H9 (cell line): ENCODE results near the gene SRC. TPM values are rescaled to one million over a fixed set of nuclear protein-coding genes. Genes with fewer than 3 reads are reported as not detected.
A peak's percentile ranks its signal among the peaks of the same experiment; 100 is the strongest.

Source experiments
- DNase-seq: peaks from one replicate; pipeline ENCODE4 v3.0.0-alpha.2; 2017
- H2AFZ ChIP-seq: one replicate; pipeline ENCODE4 v1.6.1; 2013; ENCODE audit warnings: mild to moderate bottlenecking, low read length, control low read depth, moderate library complexity
- H2AK5ac ChIP-seq: 2 replicates; pipeline ENCODE4 v1.6.1; 2013; ENCODE audit warnings: low read length, control low read depth, mixed read lengths; ENCODE audit not compliant: insufficient read length
- H2BK120ac ChIP-seq: one replicate; pipeline ENCODE4 v1.6.1; 2013; ENCODE audit warnings: low read depth, mild to moderate bottlenecking, low read length, control low read depth, inconsistent platforms; ENCODE audit not compliant: poor library complexity, severe bottlenecking
- H2BK12ac ChIP-seq: 2 replicates; pipeline ENCODE4 v1.6.1; 2013; ENCODE audit warnings: low read length, control low read depth, mixed read lengths, low read depth; ENCODE audit not compliant: insufficient read length
- H2BK15ac ChIP-seq: 2 replicates; pipeline ENCODE4 v1.6.1; 2013; ENCODE audit warnings: low read depth, low read length, control low read depth
- H2BK20ac ChIP-seq: one replicate; pipeline ENCODE4 v1.6.1; 2013; ENCODE audit warnings: low read depth, mild to moderate bottlenecking, low read length, control low read depth, inconsistent platforms; ENCODE audit not compliant: poor library complexity, severe bottlenecking
- H2BK5ac ChIP-seq: 2 replicates; pipeline ENCODE4 v1.6.1; 2013; ENCODE audit warnings: low read length, control low read depth, mixed read lengths; ENCODE audit not compliant: insufficient read length
- H3K14ac ChIP-seq: 2 replicates; pipeline ENCODE4 v1.6.1; 2013; ENCODE audit warnings: low read length, control low read depth; ENCODE audit not compliant: insufficient read depth
- H3K18ac ChIP-seq: 2 replicates; pipeline ENCODE4 v1.6.1; 2013; ENCODE audit warnings: low read depth, mild to moderate bottlenecking, mixed read lengths, low read length, control low read depth; ENCODE audit not compliant: insufficient read length
- H3K23ac ChIP-seq: 2 replicates; pipeline ENCODE4 v1.6.1; 2013; ENCODE audit warnings: low read length, control low read depth, mixed read lengths, low read depth; ENCODE audit not compliant: insufficient read length
- H3K23me2 ChIP-seq: 2 replicates; pipeline ENCODE4 v1.6.1; 2013; ENCODE audit warnings: low read depth, mild to moderate bottlenecking, mixed read lengths, low read length, control low read depth; ENCODE audit not compliant: insufficient read length, poor library complexity, severe bottlenecking
- H3K27ac ChIP-seq: 2 replicates; pipeline ENCODE4 v1.5.1; 2013; ENCODE audit warnings: low read length, control low read depth, mixed read lengths, low read depth; ENCODE audit not compliant: insufficient read length
- H3K27me3 ChIP-seq: 2 replicates; pipeline ENCODE4 v1.6.1; 2013; ENCODE audit warnings: low read length, control low read depth, inconsistent platforms; ENCODE audit not compliant: insufficient read depth
- H3K4ac ChIP-seq: 2 replicates; pipeline ENCODE4 v1.6.1; 2013; ENCODE audit warnings: low read depth, mild to moderate bottlenecking, control low read depth, inconsistent platforms, low read length, moderate library complexity
- H3K4me1 ChIP-seq: 2 replicates; pipeline ENCODE4 v1.6.1; 2013; ENCODE audit warnings: low read length, control low read depth, inconsistent platforms; ENCODE audit not compliant: insufficient read depth
- H3K4me2 ChIP-seq: 2 replicates; pipeline ENCODE4 v1.6.1; 2013; ENCODE audit warnings: low read length, control low read depth, mixed read lengths; ENCODE audit not compliant: insufficient read length, insufficient read depth
- H3K56ac ChIP-seq: 2 replicates; pipeline ENCODE4 v1.6.1; 2013; ENCODE audit warnings: low read depth, mild to moderate bottlenecking, mixed read lengths, low read length, control low read depth; ENCODE audit not compliant: insufficient read length
- H3K79me1 ChIP-seq: 2 replicates; pipeline ENCODE4 v1.6.1; 2013; ENCODE audit warnings: low read depth, mild to moderate bottlenecking, moderate library complexity, low read length, control low read depth, inconsistent platforms; ENCODE audit not compliant: insufficient read depth, poor library complexity, severe bottlenecking
- H3K79me2 ChIP-seq: 2 replicates; pipeline ENCODE4 v1.6.1; 2013; ENCODE audit warnings: low read length, control low read depth, inconsistent platforms; ENCODE audit not compliant: insufficient read depth
- H3K9ac ChIP-seq: 2 replicates; pipeline ENCODE4 v1.6.1; 2013; ENCODE audit warnings: low read length, control low read depth, mixed read lengths; ENCODE audit not compliant: insufficient read length; ENCODE audit errors: extremely low read depth
- H3K9me3 ChIP-seq: one replicate; pipeline ENCODE4 v1.6.1; 2013; ENCODE audit warnings: low read depth, low read length, inconsistent platforms; ENCODE audit not compliant: control insufficient read depth
- H3T11ph ChIP-seq: one replicate; pipeline ENCODE4 v1.6.1; 2013; ENCODE audit warnings: mild to moderate bottlenecking, low read length, control low read depth, inconsistent platforms
- H4K20me1 ChIP-seq: one replicate; pipeline ENCODE4 v1.6.1; 2013; ENCODE audit not compliant: control insufficient read depth, insufficient read length, insufficient read depth
- H4K5ac ChIP-seq: 2 replicates; pipeline ENCODE4 v1.6.1; 2013; ENCODE audit warnings: low read depth, mild to moderate bottlenecking, mixed read lengths, low read length, control low read depth; ENCODE audit not compliant: insufficient read length
- H4K8ac ChIP-seq: replicated peaks from 2 replicates; pipeline ENCODE4 v1.6.1; 2013; ENCODE audit warnings: low read length, control low read depth, mixed read lengths, low read depth; ENCODE audit not compliant: insufficient read length
- H4K91ac ChIP-seq: 2 replicates; pipeline ENCODE4 v1.6.1; 2013; ENCODE audit warnings: low read depth, mild to moderate bottlenecking, moderate library complexity, mixed read lengths, low read length, control low read depth; ENCODE audit not compliant: insufficient read length
- H3K27ac Mint-ChIP-seq, 3 experiments: 2 replicates in 2 of 3; 3 replicates in 1 of 3; pipeline ENCODE4 v1.8.0; 2020 to 2021; ENCODE audit warnings: mixed read lengths in 3 of 3, mild to moderate bottlenecking in 1 of 3, moderate library complexity in 1 of 3
- H3K27me3 Mint-ChIP-seq: 2 replicates; pipeline ENCODE4 v1.8.0; 2021; ENCODE audit warnings: low read depth, mild to moderate bottlenecking, moderate library complexity, mixed read lengths
- H3K36me3 Mint-ChIP-seq, 3 experiments: 2 replicates in 2 of 3; 3 replicates in 1 of 3; pipeline ENCODE4 v1.8.0; 2020 to 2021; ENCODE audit warnings: low read depth in 3 of 3, mixed read lengths in 3 of 3; ENCODE audit not compliant: insufficient read depth in 1 of 3
- H3K4me1 Mint-ChIP-seq, 2 experiments: 2 replicates each; pipeline ENCODE4 v1.8.0; 2020; ENCODE audit warnings: mixed read lengths in 2 of 2
- H3K4me3 Mint-ChIP-seq, 2 experiments: 2 replicates in 1 of 2; 3 replicates in 1 of 2; pipeline ENCODE4 v1.8.0; 2020 to 2021; ENCODE audit warnings: mild to moderate bottlenecking in 2 of 2, mixed read lengths in 2 of 2, moderate library complexity in 1 of 2
- H3K9me3 Mint-ChIP-seq, 2 experiments: 2 replicates in 1 of 2; 3 replicates in 1 of 2; pipeline ENCODE4 v1.8.0; 2020; ENCODE audit warnings: mild to moderate bottlenecking in 2 of 2, mixed read lengths in 2 of 2, moderate library complexity in 1 of 2
- WGBS: extraction: QIAGEN DNeasy Blood & Tissue Kit; methylation state at CpG from one replicate; pipeline ENCODE4 v1.1.7; 2013; ENCODE audit warnings: missing lambda C conversion rate, low lambda C conversion rate, mixed read lengths; ENCODE audit not compliant: insufficient read length; ENCODE audit errors: extremely low coverage; 5-methylcytosine and 5-hydroxymethylcytosine counted together
- total RNA-seq: library from RNA; stranded (reverse); gene quantifications from 2 replicates; pipeline ENCODE4 v1.2.1, GENCODE V29; 2021
- TF ChIP-seq, protein P1 (sequence below): fragments of 200-600 bp; sonication (generic); conservative IDR thresholded peaks from 3 replicates; pipeline ENCODE4 v1.8.0; 2021; ENCODE audit warnings: antibody characterized with exemption, mild to moderate bottlenecking

The SRC gene
- total RNA-seq, 1 experiment from 2014 or later = 44.5 TPM

DNA sequence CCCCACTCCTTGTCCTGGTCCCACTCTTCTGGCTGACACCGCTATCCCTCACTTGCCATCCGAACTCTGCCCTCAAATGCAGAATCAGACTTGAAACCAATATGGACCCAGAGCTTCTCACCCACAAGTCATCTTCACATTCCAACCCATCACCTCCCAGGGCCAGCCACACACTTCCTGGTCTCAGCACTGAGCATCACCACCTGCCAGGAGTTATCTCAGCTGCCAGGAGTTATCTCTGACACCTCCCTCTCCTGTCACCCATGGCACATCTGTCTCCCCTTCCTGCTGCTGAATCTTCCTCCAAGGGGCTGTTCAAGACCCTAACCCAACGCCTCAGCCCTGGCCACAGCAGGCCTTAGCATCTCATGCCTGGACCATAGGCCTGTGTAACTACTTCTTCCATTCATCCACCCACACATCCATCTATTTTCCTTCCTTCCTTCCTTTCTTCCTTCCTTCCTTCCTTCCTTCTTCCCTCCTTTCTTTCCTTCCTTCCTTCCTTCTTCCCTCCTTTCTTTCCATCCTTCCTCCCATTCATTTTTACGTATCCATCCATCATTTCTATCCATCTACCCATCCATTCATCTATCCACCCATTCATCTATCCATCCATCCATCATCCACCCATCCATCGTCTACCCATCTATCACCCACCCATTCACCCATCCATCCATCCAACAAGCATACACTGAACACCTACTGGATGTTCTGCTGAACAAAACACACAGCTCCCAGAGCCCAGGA is 100.5 kb downstream of the SRC start:
- WGBS = 98% methylated on average over 2 of the region's 5 CpGs
- Histone ChIP-seq H4K8ac (no peak overlapping the region), H3K79me2 (no peaks in the 10 kb centered on the region), H3K9me3 (no peaks in the 10 kb centered on the region), H2BK12ac (no peak overlapping the region), H3K27ac (no peak overlapping the region), H3K9ac (no peak overlapping the region), H2AK5ac (no peak overlapping the region), H4K5ac (no peak overlapping the region), H3K23ac (no peak overlapping the region), H3K27me3 (no peaks in the 10 kb centered on the region), H4K91ac (no peak overlapping the region), H3K79me1 (no peaks in the 10 kb centered on the region), H3K14ac (peak overlapping the region; percentile 22; the same call in 1 of the 2 replicates), H2BK5ac (no peak overlapping the region), H3K23me2 (no peaks in the 10 kb centered on the region), H2BK15ac (no peak overlapping the region), H4K20me1 (no peaks in the 10 kb centered on the region), H3K4me1 (no peaks in the 10 kb centered on the region; the same call in 1 of the 2 replicates), H3K4me2 (no peak overlapping the region), H3K56ac (no peak overlapping the region), H2BK20ac (no peak overlapping the region), H2AFZ (no peak overlapping the region), H2BK120ac (no peak overlapping the region), H3T11ph (no peak overlapping the region), H3K4ac (no peak overlapping the region), H3K18ac (no peak overlapping the region)
- DNase-seq = no peak
- H3K27me3 Mint-ChIP-seq = peaks cover 5% of the 10 kb centered on the region
- no peaks in the 10 kb centered on the region for H3K4me1 Mint-ChIP-seq
- no peaks in the 10 kb centered on the region for H3K9me3 Mint-ChIP-seq
- no peaks in the 10 kb centered on the region for H3K36me3 Mint-ChIP-seq
- TF ChIP-seq, protein P1, sequence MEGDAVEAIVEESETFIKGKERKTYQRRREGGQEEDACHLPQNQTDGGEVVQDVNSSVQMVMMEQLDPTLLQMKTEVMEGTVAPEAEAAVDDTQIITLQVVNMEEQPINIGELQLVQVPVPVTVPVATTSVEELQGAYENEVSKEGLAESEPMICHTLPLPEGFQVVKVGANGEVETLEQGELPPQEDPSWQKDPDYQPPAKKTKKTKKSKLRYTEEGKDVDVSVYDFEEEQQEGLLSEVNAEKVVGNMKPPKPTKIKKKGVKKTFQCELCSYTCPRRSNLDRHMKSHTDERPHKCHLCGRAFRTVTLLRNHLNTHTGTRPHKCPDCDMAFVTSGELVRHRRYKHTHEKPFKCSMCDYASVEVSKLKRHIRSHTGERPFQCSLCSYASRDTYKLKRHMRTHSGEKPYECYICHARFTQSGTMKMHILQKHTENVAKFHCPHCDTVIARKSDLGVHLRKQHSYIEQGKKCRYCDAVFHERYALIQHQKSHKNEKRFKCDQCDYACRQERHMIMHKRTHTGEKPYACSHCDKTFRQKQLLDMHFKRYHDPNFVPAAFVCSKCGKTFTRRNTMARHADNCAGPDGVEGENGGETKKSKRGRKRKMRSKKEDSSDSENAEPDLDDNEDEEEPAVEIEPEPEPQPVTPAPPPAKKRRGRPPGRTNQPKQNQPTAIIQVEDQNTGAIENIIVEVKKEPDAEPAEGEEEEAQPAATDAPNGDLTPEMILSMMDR = no peak
- H3K27ac Mint-ChIP-seq = no peak overlapping the region
- H3K4me3 Mint-ChIP-seq = no peak overlapping the region
